GM21619 (cell line): Measurements from ENCODE around the gene TCEAL3.
"Not testable (repeated sequence)": the region's sequence is repeated elsewhere in the genome, so short reads cannot be mapped to it uniquely, and the experiment has no call there.

Experiments
- ATAC-seq: cut with Tn5 transposase; IDR thresholded peaks from one replicate; pipeline ENCODE4 v1.9.1; 2021; ENCODE audit not compliant: unreplicated experiment

Gene TCEAL3, protein sequence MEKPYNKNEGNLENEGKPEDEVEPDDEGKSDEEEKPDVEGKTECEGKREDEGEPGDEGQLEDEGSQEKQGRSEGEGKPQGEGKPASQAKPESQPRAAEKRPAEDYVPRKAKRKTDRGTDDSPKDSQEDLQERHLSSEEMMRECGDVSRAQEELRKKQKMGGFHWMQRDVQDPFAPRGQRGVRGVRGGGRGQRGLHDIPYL

DNA sequence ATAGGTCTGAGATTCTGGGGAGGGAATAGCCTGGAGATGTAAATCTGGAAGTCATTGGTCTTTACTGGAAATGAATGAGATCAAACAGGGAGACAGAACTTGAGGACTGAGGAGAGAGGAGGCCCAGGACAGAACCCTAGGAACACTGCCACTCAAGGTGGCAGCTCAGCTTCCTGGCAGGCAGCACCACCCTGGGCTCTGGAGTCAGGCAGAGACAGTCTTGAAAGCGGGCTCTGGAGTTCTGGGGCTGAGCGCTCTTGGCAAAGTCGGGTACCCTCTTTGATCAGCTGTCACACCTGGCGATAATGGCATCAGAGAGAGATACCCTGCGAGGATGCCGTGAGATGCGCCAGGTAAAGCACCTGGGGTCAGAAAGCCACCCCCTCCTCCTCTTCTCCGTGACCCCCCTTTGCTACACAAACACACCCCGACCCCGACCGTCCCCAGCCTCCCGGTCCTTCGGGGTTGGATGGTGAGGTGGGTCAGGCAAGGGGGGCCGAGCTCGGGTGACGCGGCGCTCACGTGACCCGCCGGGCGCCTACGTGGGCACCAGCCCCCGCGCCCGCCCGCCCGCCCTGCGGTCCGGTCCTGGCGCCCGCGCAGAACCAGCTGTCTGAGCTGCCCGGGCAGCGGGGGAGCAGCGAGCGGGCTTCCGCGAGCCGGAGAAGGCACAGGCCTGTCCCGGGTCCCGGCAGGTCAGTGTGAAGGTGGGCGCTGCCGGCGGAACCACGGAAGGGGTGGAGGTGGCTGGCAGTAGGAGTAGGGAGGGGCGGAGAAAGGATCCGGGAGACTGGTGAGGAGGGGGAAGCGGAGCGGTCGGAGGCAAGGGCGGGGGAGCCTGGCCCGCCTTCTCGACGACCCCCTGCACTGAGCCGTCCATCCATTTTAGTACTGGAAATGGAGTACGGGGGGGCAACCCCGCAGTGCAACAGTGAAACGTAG, at the start of gene TCEAL3:
TSS of gene TCEAL3 (plus strand) at position 600 of the 942 bp plus-strand sequence. CDS start 1,102 bp downstream, outside the sequence.
- ATAC-seq = peak; percentile 77

DNA sequence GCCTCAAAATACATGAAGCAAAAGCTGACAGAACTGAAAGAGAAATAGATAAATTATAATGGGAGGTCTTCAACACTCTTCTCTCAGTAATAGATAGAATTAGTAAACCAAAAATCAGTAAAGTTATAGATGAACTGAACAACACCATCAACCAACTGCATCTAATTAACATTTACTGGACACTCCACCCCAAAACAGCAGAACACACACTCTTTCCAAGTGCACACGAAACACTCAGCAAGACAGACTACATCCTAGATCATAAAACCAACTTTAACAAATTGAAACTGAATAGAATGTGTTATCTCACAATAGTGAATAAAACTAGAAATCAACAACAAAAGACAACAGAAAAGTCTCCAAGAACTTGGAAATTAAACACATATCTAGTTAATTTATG, 47.5 kb upstream of the TCEAL3 start:
- no peak for ATAC-seq

DNA sequence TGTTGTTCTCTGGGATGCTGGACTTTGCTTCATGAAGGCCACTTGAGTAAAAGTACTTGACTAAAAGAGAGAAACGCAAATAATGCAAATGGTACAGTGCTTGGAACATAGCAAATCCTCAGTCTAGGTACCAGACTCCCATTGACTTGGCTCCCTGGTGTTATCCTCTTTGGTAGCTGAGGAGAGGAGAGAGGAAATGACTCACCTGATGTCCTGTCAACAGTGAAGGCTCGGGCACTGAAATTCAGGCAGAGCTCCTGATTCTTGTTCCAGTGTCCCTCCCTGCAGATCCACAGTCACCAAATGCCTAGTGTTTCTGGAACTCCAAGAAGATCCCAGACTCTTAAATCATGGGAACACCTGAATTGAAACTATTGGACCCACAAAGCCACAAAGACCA, 45.0 kb upstream of the TCEAL3 start:
- ATAC-seq = no peak

DNA sequence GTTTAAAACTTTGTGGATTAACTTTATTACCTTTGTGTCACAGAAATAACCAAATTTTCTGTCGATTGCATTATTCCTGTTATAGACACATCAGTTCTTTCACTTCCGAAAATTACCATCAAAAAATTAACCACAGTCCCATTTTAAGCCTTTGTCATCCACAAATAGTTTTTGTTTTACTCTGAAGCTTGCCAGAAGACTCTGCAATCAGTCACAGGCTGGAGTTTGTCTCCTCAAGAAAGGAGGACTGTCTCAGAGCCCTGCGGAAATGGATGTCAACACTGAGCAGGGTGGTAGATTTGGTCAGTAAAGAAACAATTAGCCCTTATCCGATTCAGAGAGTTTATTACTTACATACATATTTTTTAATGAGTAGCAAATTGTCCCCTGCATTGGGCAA, 42.6 kb upstream of the TCEAL3 start:
- ATAC-seq = no peak

DNA sequence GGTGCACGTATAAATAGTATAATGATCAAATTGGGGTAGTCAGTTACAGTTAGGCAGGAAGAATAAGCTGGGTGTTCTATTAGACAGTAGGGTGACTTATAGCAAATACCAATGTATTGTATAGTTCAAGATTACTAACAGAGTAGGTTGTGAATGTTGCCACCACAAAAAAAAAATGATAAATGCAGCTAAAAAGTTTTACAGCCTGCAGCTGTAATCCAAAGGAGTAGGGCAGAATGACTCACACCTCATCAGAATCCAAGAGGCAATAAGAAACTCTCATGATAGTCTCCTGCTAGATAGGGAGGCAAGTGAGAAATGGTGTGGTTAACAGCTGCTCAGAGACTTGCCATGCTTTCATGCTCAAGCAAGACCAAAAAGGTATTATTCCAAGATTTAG, 42.0 kb upstream of the TCEAL3 start:
- ATAC-seq = no peak

DNA sequence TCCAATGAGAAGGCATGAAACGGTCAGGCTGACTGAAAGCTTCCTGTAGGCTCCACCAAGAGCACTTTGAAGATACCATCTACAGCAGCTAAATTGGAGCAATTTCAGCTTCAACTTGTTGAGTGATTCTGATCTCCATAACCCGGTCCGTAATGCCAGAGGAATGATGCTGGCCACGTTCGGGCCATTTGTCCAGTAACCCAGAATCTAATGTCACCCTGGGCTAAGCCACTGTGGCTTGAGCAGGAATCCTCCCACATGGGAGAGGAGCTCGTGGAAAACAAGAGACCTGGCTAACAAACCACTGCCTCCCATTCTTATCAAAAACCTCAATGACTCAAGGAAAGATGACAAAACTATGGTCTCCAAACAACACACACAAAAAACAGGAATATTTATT, 36.6 kb upstream of the TCEAL3 start:
- ATAC-seq = no peak

DNA sequence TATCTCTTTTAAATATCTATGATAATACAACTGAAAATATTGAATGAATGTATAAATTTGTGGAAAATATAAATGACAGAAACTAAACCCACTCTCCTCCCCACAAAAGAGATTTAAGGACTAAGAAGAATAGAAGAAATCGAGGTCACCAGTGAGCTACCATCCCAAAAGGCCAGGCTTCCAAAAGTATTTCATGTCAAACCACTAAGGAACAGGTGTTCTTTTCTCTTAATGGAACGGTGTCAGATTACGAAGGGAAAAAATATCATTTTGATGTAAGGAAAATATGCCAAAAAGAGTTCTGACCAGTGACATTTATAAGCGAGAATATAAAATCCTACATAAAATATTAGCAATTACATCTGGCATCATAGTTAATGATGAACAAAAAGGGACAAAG, 36.0 kb upstream of the TCEAL3 start:
- ATAC-seq = no peak

DNA sequence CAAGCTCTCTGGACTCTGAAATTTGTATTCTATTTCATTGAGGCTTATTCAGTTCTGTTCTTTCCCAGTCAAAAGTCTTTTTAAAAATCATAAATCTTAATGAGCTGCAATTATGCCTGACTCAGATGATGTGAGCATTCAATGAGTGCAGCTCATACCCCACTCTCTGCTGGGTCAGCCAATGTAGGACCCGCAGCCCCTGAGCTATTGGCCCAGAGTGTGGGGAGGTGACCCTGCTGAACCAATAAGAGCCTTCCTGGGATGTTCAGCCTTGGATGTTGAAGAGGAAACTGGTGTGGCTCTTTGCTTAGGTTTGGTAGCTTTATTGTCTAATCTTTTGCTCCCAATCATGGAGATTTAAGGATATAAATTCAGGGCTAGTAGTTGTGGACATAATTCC, 34.6 kb upstream of the TCEAL3 start:
- ATAC-seq = no peak

DNA sequence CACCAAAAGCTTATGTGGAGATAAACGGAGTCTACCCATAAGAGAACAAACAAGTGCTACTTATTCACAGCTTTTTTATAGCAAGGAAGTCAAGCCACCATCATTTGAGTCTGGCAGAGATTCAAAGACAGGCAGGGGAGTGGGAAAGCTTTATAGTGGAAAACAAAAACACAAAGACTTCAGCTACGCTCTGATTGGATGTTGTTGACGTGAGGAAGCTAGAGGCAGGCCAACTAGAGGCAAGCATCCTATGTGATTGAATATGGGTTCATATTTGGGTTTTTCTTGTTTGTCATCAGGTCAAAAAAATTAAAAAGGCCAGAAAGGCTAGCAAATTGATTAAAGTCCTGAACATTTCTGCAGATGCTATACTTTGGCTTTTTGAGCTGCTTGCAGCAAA, 23.2 kb upstream of the TCEAL3 start:
- ATAC-seq = no peak

DNA sequence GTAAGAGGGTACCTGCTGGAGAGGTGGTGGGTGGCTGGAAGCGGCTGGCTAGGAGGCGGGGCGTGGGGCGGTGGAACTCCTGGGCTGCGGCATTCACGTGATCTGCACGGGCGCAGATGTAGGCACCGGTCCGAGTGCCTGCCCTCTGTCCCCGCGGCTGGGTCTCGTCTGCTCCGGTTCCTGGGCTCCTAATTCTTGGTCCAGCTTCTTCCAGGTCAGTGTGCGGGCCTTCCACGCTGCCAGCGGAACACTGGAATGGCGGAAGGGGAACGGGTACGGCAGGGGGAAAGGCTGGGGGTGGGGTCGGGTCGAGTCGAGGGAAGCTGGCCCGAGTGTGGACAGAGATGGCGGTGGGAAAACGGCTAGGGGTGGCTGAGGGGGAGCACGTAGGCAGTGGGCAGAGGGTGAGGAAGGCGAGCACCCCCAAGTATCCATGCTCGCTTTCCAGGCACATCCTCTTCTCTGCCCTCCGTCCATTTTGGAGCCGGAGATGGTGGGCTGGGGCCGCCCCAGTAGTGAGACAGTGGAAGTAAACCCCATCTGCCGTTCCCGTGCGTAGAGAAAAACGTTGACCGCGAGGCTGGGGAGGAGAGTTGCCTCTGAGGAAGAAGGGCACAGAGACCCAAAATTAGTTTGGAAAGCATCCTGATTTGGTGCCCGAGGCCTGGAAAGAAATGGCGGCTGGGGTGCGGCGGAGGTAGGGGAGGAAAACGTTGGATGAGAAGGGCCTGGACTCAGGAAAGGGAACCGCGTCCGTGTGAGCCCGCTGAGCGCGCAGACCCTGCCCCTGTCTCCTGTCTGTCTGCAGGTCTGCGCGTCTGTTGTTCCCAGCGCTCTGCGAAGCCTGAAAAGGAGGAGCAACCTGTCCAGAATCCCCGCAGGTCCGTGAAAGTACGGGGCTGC, 22.1 kb upstream of the TCEAL3 start, which contains the start of gene TCEAL4:
TSS of gene TCEAL4 (plus strand) at position 105 of the 903 bp plus-strand sequence. CDS start 1,161 bp downstream, outside the sequence.
- peak; percentile 86 for ATAC-seq

DNA sequence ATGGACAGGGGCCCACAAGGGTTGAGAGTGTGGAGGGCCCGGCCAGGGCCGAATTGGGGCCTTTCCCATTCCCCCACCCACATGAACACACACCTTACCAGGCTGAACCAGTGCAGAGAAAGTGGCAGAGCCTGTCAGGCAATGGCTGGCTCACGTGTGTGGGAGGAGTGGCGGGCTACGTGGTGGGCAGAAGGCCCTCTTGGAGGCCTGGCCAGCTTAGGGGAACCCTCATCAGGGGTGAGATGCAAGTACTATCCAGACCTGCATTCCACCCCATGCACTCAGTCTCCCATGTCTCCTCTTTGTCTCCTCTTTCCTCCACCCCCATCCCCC, 21.5 kb upstream of the TCEAL3 start:
- ATAC-seq = peak; percentile 21

DNA sequence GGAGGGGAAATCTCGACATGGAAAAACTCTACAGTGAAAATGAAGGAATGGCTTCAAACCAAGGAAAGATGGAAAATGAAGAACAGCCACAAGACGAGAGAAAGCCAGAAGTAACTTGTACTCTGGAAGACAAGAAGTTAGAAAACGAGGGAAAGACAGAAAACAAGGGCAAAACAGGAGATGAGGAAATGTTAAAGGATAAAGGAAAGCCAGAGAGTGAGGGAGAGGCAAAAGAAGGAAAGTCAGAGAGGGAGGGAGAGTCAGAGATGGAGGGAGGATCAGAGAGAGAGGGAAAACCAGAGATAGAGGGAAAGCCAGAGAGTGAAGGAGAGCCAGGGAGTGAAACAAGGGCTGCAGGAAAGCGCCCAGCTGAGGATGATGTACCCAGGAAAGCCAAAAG, 21.1 kb upstream of the TCEAL3 start:
- no peak for ATAC-seq

DNA sequence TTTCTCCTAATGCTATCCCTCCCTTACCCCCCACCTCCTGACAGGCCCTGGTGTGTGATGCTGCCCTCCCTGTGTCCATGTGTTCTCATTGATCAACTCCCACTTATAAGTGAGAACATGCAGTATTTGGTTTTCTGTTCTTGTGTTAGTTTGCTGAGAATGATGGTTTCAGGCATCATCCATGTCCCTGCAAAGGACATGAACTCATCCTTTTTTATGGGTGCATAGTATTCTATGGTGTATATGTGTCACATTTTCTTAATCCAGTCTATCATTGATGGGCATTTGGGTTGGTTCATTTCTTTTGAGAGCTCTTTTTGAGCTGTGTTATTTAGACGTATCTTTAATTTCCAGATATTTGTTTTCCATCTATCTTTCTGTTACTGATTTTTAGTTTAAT, 15.5 kb upstream of the TCEAL3 start:
- not testable (repeated sequence) for ATAC-seq

DNA sequence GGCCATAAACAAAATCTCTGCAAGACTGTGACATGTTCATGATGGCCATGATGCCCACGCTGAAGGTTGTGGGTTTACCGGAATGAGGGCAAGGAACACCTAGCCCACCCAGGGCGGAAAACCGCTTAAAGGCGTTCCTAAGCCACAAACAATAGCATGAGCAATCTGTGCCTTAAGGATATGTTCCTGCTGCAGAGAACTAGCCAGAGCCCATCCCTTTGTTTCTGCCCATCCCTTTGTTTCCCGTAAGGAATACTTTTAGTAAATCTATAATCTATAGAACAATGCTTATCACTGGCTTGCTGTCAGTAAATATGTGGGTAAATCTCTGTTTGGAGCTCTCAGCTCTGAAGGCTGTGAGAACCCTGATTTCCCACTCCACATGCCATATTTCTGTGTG, 12.6 kb upstream of the TCEAL3 start:
- ATAC-seq = not testable (repeated sequence)

DNA sequence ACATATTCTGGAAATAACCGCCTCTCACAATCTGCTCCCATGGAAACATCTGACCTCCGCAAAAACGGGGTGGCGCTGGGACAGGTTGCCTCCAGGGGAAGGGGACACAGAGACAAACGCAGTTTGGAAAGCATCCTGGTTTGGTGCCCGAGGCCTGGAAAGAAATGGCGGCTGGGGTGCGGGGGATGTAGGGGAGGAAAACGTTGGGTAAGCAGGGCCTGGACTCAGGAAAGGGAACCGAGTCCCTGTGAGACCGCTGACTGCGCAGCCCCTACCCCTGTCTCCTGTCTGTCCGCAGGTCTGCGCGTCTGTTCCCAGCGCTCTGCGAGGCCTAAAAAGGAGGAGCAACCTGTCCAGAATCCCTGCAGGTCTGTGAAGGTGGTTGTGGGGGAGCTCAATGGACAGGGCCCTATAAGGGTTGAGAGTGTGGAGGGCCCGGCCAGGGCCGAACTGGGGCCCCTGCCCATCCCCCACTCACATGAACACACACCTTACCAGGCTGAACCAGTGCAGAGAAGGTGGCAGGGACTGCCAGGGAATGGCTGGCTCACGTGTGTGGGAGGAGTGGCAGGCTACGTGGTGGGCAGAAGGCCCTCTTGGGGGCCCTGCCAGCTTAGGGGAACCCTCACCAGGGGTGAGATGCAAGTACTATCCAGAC, 672 bp downstream of the TCEAL3 start:
- ATAC-seq = peak; percentile 6

DNA sequence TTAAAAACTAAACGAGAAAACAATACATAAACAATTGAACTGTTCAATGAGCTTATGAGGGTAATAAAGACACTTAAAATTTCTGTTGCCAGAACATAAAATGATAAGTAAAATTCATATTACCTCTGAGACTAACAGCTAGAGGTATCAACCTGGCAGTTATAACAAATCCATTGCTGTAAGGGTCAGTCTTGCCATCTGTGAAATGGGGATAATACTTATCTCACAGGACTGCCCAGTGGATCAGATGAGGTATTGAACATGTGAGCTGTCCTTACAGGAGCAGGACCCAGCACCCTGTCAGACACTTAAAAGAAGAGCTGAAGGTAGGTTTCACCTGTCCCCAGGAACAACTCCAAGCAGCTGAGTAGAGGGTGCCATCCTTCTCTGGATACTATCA, 2.5 kb downstream of the TCEAL3 start:
- no peak for ATAC-seq

DNA sequence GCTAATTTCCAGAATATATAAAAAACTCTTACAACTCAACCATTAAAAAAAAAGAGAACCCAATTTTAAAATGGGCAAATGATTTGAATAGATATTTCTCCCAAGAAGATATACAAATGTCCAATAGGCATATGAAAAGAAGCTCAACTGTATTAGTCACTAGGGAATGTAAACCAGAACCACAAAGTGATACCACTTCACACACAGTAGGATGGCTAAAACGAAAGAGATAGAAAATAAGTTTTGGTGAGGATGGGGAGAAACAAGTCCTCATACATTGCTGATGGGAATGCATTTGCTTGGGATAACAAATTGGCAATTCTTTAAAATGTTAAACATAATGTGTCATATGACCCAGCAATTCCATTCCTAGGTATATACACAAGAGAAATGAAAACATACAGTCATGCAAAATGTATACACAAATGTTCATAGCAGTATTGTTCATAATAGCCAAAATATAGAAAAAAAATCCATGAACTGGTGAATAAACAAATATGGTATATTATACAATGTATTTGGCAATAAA, 5.7 kb downstream of the TCEAL3 start:
- no peak for ATAC-seq

DNA sequence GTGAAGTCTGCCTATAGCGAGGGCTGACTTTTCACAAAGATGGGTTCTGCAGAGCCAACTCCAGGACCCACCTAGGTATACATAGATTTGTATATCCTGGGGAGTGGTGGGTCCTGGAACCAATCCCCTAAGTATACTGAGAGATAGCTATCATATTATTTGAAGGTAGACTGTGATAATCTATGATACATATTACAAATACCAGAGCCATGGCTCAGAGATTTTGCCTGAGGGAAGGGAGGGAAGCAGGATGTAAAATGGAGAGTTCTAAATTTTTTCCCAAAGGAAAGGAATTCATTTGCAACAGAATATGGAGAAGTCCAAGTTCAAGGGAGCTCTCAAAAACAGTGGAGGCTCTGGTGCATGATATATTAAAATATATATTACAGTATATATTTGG, 7.2 kb downstream of the TCEAL3 start:
- ATAC-seq = no peak

DNA sequence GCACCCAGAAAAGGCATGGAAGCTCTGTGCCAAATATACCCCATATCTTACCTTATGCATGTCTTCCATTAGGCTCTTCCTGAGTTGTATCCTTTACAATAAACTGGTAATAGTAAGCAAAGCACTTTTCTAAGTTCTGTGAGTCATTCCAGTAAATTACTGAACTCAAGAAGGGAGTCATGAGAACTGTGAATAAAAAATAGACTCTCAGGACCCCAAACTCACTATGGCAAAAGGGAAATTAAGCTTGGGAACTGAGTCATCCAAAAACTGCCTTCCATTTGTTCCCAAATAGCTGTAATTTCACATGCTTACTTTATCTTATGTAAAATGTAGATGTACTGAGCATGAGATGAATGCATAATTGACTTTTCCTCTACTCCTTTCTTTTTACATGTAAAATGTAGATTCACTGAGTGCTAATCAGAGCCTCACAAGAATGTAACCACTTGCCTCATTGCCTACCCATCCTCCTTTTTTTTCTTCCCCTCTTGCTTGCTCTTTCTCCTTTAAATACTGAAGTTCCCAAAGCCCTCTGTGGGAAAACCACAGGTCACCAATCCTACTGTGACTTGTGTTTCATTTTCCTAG, 8.1 kb downstream of the TCEAL3 start:
- ATAC-seq = no peak

DNA sequence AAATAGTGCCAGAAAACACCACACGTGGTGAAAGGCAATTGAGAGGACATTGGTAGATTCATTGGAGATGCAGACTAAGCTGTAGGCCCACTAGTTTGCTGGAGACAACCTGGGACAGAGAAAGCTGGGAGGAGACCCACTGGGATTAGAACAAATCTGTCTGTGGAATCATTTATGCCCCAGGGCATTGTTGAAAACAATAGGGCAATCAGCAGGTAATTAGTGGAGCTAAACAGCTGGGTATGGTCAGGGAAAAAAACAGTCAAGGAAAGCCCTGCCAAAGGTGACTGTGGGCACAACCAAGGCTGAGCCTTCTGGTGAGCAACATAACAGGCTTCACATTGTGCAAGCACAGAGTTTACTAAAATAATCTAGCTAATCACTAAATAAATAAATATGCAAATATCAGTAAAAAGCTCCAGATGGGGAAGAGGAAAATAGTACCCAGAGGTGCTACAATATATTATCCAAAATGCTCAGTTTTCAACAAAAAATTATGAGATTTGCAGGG, 9.0 kb downstream of the TCEAL3 start:
- ATAC-seq = no peak
